Lower leg skin (tissue), 3 donors: ENCODE measurements around the gene ADCY1.

Experiments used
- POLR2A ChIP-seq, 2 donors: fragments of 450-650 bp; IDR thresholded peaks; one replicate each; pipeline ENCODE4 v1.6.1; 2016 to 2017; ENCODE audit warnings: antibody characterized with exemption in 2 of 2, mild to moderate bottlenecking in 1 of 2, moderate library complexity in 1 of 2
- TF ChIP-seq, protein P1 (sequence below), 3 donors: fragments of 450-650 bp; IDR thresholded peaks; one replicate each; pipeline ENCODE4 v1.5.1; 2016; ENCODE audit warnings: antibody characterized with exemption in 3 of 3, mild to moderate bottlenecking in 3 of 3, moderate library complexity in 2 of 3

- no peak for TF ChIP-seq POLR2A (IDR thresholded peaks at IDR 0.05)
- TF ChIP-seq, protein P1, sequence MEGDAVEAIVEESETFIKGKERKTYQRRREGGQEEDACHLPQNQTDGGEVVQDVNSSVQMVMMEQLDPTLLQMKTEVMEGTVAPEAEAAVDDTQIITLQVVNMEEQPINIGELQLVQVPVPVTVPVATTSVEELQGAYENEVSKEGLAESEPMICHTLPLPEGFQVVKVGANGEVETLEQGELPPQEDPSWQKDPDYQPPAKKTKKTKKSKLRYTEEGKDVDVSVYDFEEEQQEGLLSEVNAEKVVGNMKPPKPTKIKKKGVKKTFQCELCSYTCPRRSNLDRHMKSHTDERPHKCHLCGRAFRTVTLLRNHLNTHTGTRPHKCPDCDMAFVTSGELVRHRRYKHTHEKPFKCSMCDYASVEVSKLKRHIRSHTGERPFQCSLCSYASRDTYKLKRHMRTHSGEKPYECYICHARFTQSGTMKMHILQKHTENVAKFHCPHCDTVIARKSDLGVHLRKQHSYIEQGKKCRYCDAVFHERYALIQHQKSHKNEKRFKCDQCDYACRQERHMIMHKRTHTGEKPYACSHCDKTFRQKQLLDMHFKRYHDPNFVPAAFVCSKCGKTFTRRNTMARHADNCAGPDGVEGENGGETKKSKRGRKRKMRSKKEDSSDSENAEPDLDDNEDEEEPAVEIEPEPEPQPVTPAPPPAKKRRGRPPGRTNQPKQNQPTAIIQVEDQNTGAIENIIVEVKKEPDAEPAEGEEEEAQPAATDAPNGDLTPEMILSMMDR (IDR thresholded peaks at IDR 0.05) = no peak
Measured at GRCh38 chr7:45656431-45656830, 82.3 kb downstream of the ADCY1 start.
